Mucosa of gallbladder (tissue), 1 donor: ENCODE data around the gene BST1. TPM values are rescaled to one million over a fixed set of nuclear protein-coding genes. Genes with fewer than 3 reads are reported as not detected.
A peak's percentile ranks its signal among the peaks of the same experiment; 100 is the strongest.

Experiments
- DNase-seq: peaks from one replicate; pipeline ENCODE4 v3.0.0-alpha.2; 2020; ENCODE audit warnings: low spot score
- total RNA-seq: library from RNA; stranded (reverse); gene quantifications from one replicate; pipeline ENCODE4 v1.2.1, GENCODE V29; 2021
- donor health status: DM: no; HTN: no; CAD: no.

BST1 gene
- total RNA-seq = 12.7 TPM

- peak; percentile 68 for DNase-seq
These were observed at the start of gene BST1 for GRCh38 chr4:15702941-15703403. Gene BST1, plus strand, starts transcription at chr4:15703065. Its CDS starts 80 bp downstream, at chr4:15703145.

- DNase-seq = no peak
These were observed 49.4 kb upstream of the BST1 start for GRCh38 chr4:15653420-15653819.

- DNase-seq = no peak
These were observed 48.8 kb upstream of the BST1 start for GRCh38 chr4:15653864-15654592.

GRCh38 chr4:15654593-15655222 lies 48.2 kb upstream of the BST1 start:
- peak; percentile 41 for DNase-seq

GRCh38 chr4:15655223-15656037 lies 47.4 kb upstream of the BST1 start, which contains the start of gene FBXL5:
Gene FBXL5, minus strand, starts transcription at chr4:15655357. Its CDS starts 70 bp downstream, at chr4:15655287.
- peak; percentile 82 for DNase-seq

- DNase-seq = peak; percentile 17
These were observed 46.8 kb upstream of the BST1 start for GRCh38 chr4:15656038-15656470.

GRCh38 chr4:15657366-15657765 lies 45.5 kb upstream of the BST1 start:
- DNase-seq = no peak

- no peak for DNase-seq
These were observed 44.6 kb upstream of the BST1 start for GRCh38 chr4:15658136-15658770.

- no peak for DNase-seq
These were observed 44.1 kb upstream of the BST1 start for GRCh38 chr4:15658781-15659180.

GRCh38 chr4:15659768-15660570 lies 42.9 kb upstream of the BST1 start:
- DNase-seq = no peak

GRCh38 chr4:15665753-15666365 lies 37.0 kb upstream of the BST1 start:
- DNase-seq = peak; percentile 21

GRCh38 chr4:15667006-15667405 lies 35.9 kb upstream of the BST1 start:
- no peak for DNase-seq

GRCh38 chr4:15668566-15669435 lies 34.1 kb upstream of the BST1 start:
- no peak for DNase-seq

- DNase-seq = no peak
These were observed 32.3 kb upstream of the BST1 start for GRCh38 chr4:15670576-15670975.

GRCh38 chr4:15672101-15672500 lies 30.8 kb upstream of the BST1 start:
- no peak for DNase-seq

GRCh38 chr4:15673337-15673736 lies 29.5 kb upstream of the BST1 start:
- DNase-seq = no peak

- no peak for DNase-seq
These were observed 28.8 kb upstream of the BST1 start for GRCh38 chr4:15674046-15674445.

GRCh38 chr4:15674926-15675325 lies 27.9 kb upstream of the BST1 start:
- DNase-seq = no peak

- DNase-seq = no peak
These were observed 27.5 kb upstream of the BST1 start for GRCh38 chr4:15675356-15675755.

- DNase-seq = no peak
These were observed 26.8 kb upstream of the BST1 start for GRCh38 chr4:15676039-15676438.
